Neural progenitor cell (in vitro differentiated cells): ENCODE data around the gene CREB3L2. TPM values are rescaled to one million over a fixed set of nuclear protein-coding genes. Genes with fewer than 3 reads are reported as not detected.
"Not testable (repeated sequence)": the region's sequence is repeated elsewhere in the genome, so short reads cannot be mapped to it uniquely, and the experiment has no call there.

Experiments
- DNase-seq: peaks from one replicate; pipeline ENCODE4 v3.0.0-alpha.2; 2016; ENCODE audit warnings: low spot score
- H2AFZ ChIP-seq: fragments of 200-600 bp; sonication (generic); replicated peaks from 2 replicates; pipeline ENCODE4 v1.6.1; 2016; ENCODE audit warnings: antibody characterized with exemption
- H3F3A ChIP-seq: fragments of 200-600 bp; sonication (generic); 2 replicates; pipeline ENCODE4 v1.6.1; 2016; ENCODE audit warnings: antibody characterized with exemption, low read depth
- H3K27ac ChIP-seq: fragments of 200-600 bp; sonication (generic); 2 replicates; pipeline ENCODE4 v1.5.1; 2016; ENCODE audit warnings: mild to moderate bottlenecking
- H3K27me3 ChIP-seq: fragments of 200-600 bp; sonication (generic); 2 replicates; pipeline ENCODE4 v1.6.1; 2016; ENCODE audit warnings: mild to moderate bottlenecking, moderate library complexity
- H3K36me3 ChIP-seq: fragments of 200-600 bp; sonication (generic); 2 replicates; pipeline ENCODE4 v1.5.1; 2016
- H3K4me1 ChIP-seq: fragments of 200-600 bp; sonication (generic); 2 replicates; pipeline ENCODE4 v1.6.1; 2016; ENCODE audit warnings: mixed run types
- H3K4me2 ChIP-seq: fragments of 200-600 bp; sonication (generic); 2 replicates; pipeline ENCODE4 v1.6.1; 2016
- H3K4me3 ChIP-seq: fragments of 200-600 bp; sonication (generic); 2 replicates; pipeline ENCODE4 v1.5.1; 2016
- H3K79me2 ChIP-seq: fragments of 200-600 bp; sonication (generic); 2 replicates; pipeline ENCODE4 v1.6.1; 2016; ENCODE audit warnings: low read depth
- H3K9ac ChIP-seq: fragments of 200-600 bp; sonication (generic); 2 replicates; pipeline ENCODE4 v1.6.1; 2016
- H3K9me3 ChIP-seq: fragments of 200-600 bp; sonication (generic); 2 replicates; pipeline ENCODE4 v1.5.1; 2016; ENCODE audit warnings: low read depth
- H4K20me1 ChIP-seq: fragments of 200-600 bp; sonication (generic); 2 replicates; pipeline ENCODE4 v1.6.1; 2016; ENCODE audit warnings: low read depth
- H3K27ac Mint-ChIP-seq: 3 replicates; pipeline ENCODE4 v1.8.0; 2021; ENCODE audit warnings: mixed read lengths
- H3K27me3 Mint-ChIP-seq: 2 replicates; pipeline ENCODE4 v1.8.0; 2022; ENCODE audit warnings: low read depth, mild to moderate bottlenecking, inconsistent platforms, moderate library complexity, mixed read lengths; ENCODE audit not compliant: insufficient read depth
- H3K36me3 Mint-ChIP-seq: 3 replicates; pipeline ENCODE4 v1.8.0; 2021; ENCODE audit warnings: mixed read lengths
- H3K4me1 Mint-ChIP-seq: 3 replicates; pipeline ENCODE4 v1.8.0; 2021; ENCODE audit warnings: mixed read lengths
- H3K4me3 Mint-ChIP-seq: 3 replicates; pipeline ENCODE4 v1.8.0; 2021; ENCODE audit warnings: mild to moderate bottlenecking, moderate library complexity, mixed read lengths
- H3K9me3 Mint-ChIP-seq: 3 replicates; pipeline ENCODE4 v1.8.0; 2020; ENCODE audit warnings: mixed read lengths
- CTCF ChIP-seq: fragments of 200-600 bp; sonication (generic); IDR thresholded peaks from 2 replicates; pipeline ENCODE4 v1.5.1; 2017; ENCODE audit warnings: antibody characterized with exemption, mild to moderate bottlenecking
- EZH2 ChIP-seq: fragments of 200-600 bp; sonication (generic); IDR thresholded peaks from 2 replicates; pipeline ENCODE4 v1.6.1; 2017; ENCODE audit warnings: antibody characterized with exemption, mild to moderate bottlenecking, moderate library complexity
- EZH2phosphoT487 ChIP-seq: fragments of 200-600 bp; sonication (generic); IDR thresholded peaks from 2 replicates; pipeline ENCODE4 v1.6.1; 2017; ENCODE audit warnings: antibody characterized with exemption
- total RNA-seq: library from RNA; depleted of rRNA; stranded (reverse); fragments of >200 nt; gene quantifications from 2 replicates; pipeline ENCODE4 v1.2.3, GENCODE V29; 2015; ENCODE audit warnings: low replicate concordance

CREB3L2 gene
- total RNA-seq, 1 donor from 2014 or later: 9.9 TPM

GRCh38 chr7:137909042-137909441, 92.8 kb downstream of the CREB3L2 start:
- H3K36me3 ChIP-seq: peaks cover 15% of the 10 kb centered on the region
- H4K20me1 ChIP-seq: no peaks in the 10 kb centered on the region
- H3K9me3 Mint-ChIP-seq: no peaks in the 10 kb centered on the region
- peaks cover 3% of the 10 kb centered on the region for H3K27me3 Mint-ChIP-seq
- no peak overlapping the region for H3K27ac ChIP-seq
- no peak overlapping the region for H2AFZ ChIP-seq
- H3K27me3 ChIP-seq: no peaks in the 10 kb centered on the region
- H3K9me3 ChIP-seq: no peaks in the 10 kb centered on the region
- TF ChIP-seq EZH2phosphoT487: no peak
- DNase-seq: no peak
- H3K4me1 Mint-ChIP-seq: peaks cover 3% of the 10 kb centered on the region
- no peak overlapping the region for H3K27ac Mint-ChIP-seq
- no peaks in the 10 kb centered on the region for H3K79me2 ChIP-seq
- H3K4me3 ChIP-seq: no peak overlapping the region
- peaks cover 3% of the 10 kb centered on the region for H3F3A ChIP-seq
- H3K9ac ChIP-seq: no peak overlapping the region
- no peaks in the 10 kb centered on the region for H3K4me1 ChIP-seq
- no peak overlapping the region for H3K4me2 ChIP-seq
- no peak overlapping the region for H3K4me3 Mint-ChIP-seq
- H3K36me3 Mint-ChIP-seq: peaks cover 64% of the 10 kb centered on the region

- H3K4me1 ChIP-seq: no peaks in the 10 kb centered on the region
- no peak for DNase-seq
- H3K4me2 ChIP-seq: no peak overlapping the region
- H2AFZ ChIP-seq: no peak overlapping the region
- peaks cover 3% of the 10 kb centered on the region for H3K27me3 Mint-ChIP-seq
- H3K27ac Mint-ChIP-seq: no peak overlapping the region
- H3K9me3 Mint-ChIP-seq: no peaks in the 10 kb centered on the region
- H3K4me3 ChIP-seq: no peak overlapping the region
- no peak overlapping the region for H3K27ac ChIP-seq
- no peaks in the 10 kb centered on the region for H4K20me1 ChIP-seq
- peaks cover 15% of the 10 kb centered on the region for H3K36me3 ChIP-seq
- H3K4me3 Mint-ChIP-seq: no peak overlapping the region
- peaks cover 7% of the 10 kb centered on the region for H3F3A ChIP-seq
- H3K79me2 ChIP-seq: no peaks in the 10 kb centered on the region
- peaks cover 65% of the 10 kb centered on the region for H3K36me3 Mint-ChIP-seq
- H3K9ac ChIP-seq: no peak overlapping the region
- H3K9me3 ChIP-seq: no peaks in the 10 kb centered on the region
- no peak for TF ChIP-seq CTCF
- no peak for TF ChIP-seq EZH2phosphoT487
- TF ChIP-seq EZH2: no peak
- H3K27me3 ChIP-seq: no peaks in the 10 kb centered on the region
- peaks cover 3% of the 10 kb centered on the region for H3K4me1 Mint-ChIP-seq
These were observed 93.8 kb downstream of the CREB3L2 start for GRCh38 chr7:137908106-137908505.

GRCh38 chr7:137906636-137907035, 95.2 kb downstream of the CREB3L2 start:
- not testable (repeated sequence) for H3K27ac ChIP-seq, H3K9ac ChIP-seq, H3K27me3 ChIP-seq, H3K9me3 ChIP-seq, H3K4me1 Mint-ChIP-seq, H4K20me1 ChIP-seq, H3K79me2 ChIP-seq, H3K4me1 ChIP-seq, H3K4me3 Mint-ChIP-seq, H3K4me3 ChIP-seq, H3K27ac Mint-ChIP-seq, H3K9me3 Mint-ChIP-seq, H3K27me3 Mint-ChIP-seq, H3K4me2 ChIP-seq, H2AFZ ChIP-seq, DNase-seq, H3F3A ChIP-seq
- H3K36me3 ChIP-seq: peaks cover 15% of the 10 kb centered on the region
- H3K36me3 Mint-ChIP-seq: peaks cover 57% of the 10 kb centered on the region

GRCh38 chr7:137904833-137905232, 97.1 kb downstream of the CREB3L2 start:
- H2AFZ ChIP-seq: no peak overlapping the region
- peak overlapping the region; percentile 82 for H3K27ac Mint-ChIP-seq
- no peak overlapping the region for H3K9ac ChIP-seq
- H3K4me3 Mint-ChIP-seq: no peak overlapping the region
- TF ChIP-seq EZH2: no peak
- no peak for TF ChIP-seq CTCF
- no peak for TF ChIP-seq EZH2phosphoT487
- H3K4me1 ChIP-seq: no peaks in the 10 kb centered on the region
- H3K4me2 ChIP-seq: no peak overlapping the region
- H3K79me2 ChIP-seq: no peaks in the 10 kb centered on the region
- peaks cover 3% of the 10 kb centered on the region for H3K4me1 Mint-ChIP-seq
- H3K36me3 ChIP-seq: peaks cover 15% of the 10 kb centered on the region
- H4K20me1 ChIP-seq: no peaks in the 10 kb centered on the region
- H3K27ac ChIP-seq: no peak overlapping the region
- H3K36me3 Mint-ChIP-seq: peaks cover 52% of the 10 kb centered on the region
- no peaks in the 10 kb centered on the region for H3K9me3 Mint-ChIP-seq
- peaks cover 3% of the 10 kb centered on the region for H3K27me3 Mint-ChIP-seq
- H3F3A ChIP-seq: peaks cover 10% of the 10 kb centered on the region
- H3K4me3 ChIP-seq: no peak overlapping the region
- no peaks in the 10 kb centered on the region for H3K9me3 ChIP-seq
- H3K27me3 ChIP-seq: no peaks in the 10 kb centered on the region
- no peak for DNase-seq
